PC-9 (cell line): ENCODE measurements around the gene TANC1. TPM values are rescaled to one million over a fixed set of nuclear protein-coding genes. Genes with fewer than 3 reads are reported as not detected.

Experiments
- BruUV-seq: library from RNA; stranded (reverse); fragments of 400-500 nt; replicated peaks from 2 replicates; lab custom pipeline; 2021; lab: Mats Ljungman, UMichigan
- CTCF ChIA-PET: fragments of 300-600 bp; sonication (Branson Sonifier 250); formaldehyde crosslinking; loops from one replicate; lab custom pipeline; 2022; ENCODE audit warnings: antibody characterized with exemption; lab: Charles Lee
- POLR2A ChIA-PET: fragments of 300-600 bp; sonication (Branson Sonifier 250); formaldehyde crosslinking; loops from one replicate; lab custom pipeline; 2022; ENCODE audit warnings: antibody characterized with exemption; ENCODE audit not compliant: unreplicated experiment; lab: Charles Lee
- DNase-seq, 2 experiments: peaks; one replicate each; pipeline versions ENCODE4 v3.0.0 to v3.0.0-alpha.2; 2015 to 2022; ENCODE audit warnings: mixed read lengths in 1 of 2
- H2AFZ ChIP-seq: fragments of 200-600 bp; sonication (generic); 2 replicates; pipeline ENCODE4 v1.8.1; 2017; ENCODE audit warnings: antibody characterized with exemption
- H3F3A ChIP-seq: fragments of 200-600 bp; sonication (generic); 2 replicates; pipeline ENCODE4 v1.8.1; 2017; ENCODE audit warnings: antibody characterized with exemption, mild to moderate bottlenecking, low read depth; ENCODE audit not compliant: insufficient read depth
- H3K27ac ChIP-seq: fragments of 200-600 bp; sonication (generic); 2 replicates; pipeline ENCODE4 v1.6.1; 2016; ENCODE audit warnings: mixed run types
- H3K27me3 ChIP-seq: fragments of 200-600 bp; sonication (generic); 2 replicates; pipeline ENCODE4 v1.6.1; 2016; ENCODE audit warnings: low read depth, mixed run types; ENCODE audit not compliant: insufficient read depth
- H3K36me3 ChIP-seq: fragments of 200-600 bp; sonication (generic); 2 replicates; pipeline ENCODE4 v1.6.1; 2016; ENCODE audit warnings: low read depth, mixed run types
- H3K4me1 ChIP-seq: fragments of 200-600 bp; sonication (generic); replicated peaks from 2 replicates; pipeline ENCODE4 v1.6.1; 2016; ENCODE audit warnings: mixed run types; ENCODE audit not compliant: insufficient read depth
- H3K4me2 ChIP-seq: fragments of 200-600 bp; sonication (generic); 2 replicates; pipeline ENCODE4 v1.6.1; 2017; ENCODE audit warnings: mixed run types
- H3K4me3 ChIP-seq: fragments of 200-600 bp; sonication (generic); 2 replicates; pipeline ENCODE4 v1.6.1; 2016; ENCODE audit warnings: mixed run types
- H3K79me2 ChIP-seq: fragments of 200-600 bp; sonication (generic); 2 replicates; pipeline ENCODE4 v1.6.1; 2017; ENCODE audit warnings: low read depth, mixed run types
- H3K9me2 ChIP-seq: fragments of 200-600 bp; sonication (generic); 2 replicates; pipeline ENCODE4 v1.8.1; 2017; ENCODE audit warnings: mild to moderate bottlenecking; ENCODE audit not compliant: insufficient read depth
- H3K9me3 ChIP-seq: fragments of 200-600 bp; sonication (generic); 2 replicates; pipeline ENCODE4 v1.8.1; 2016; ENCODE audit warnings: low read depth; ENCODE audit not compliant: insufficient read depth
- H4K20me1 ChIP-seq: fragments of 200-600 bp; sonication (generic); 2 replicates; pipeline ENCODE4 v1.8.1; 2017; ENCODE audit not compliant: insufficient read depth
- EZH2 ChIP-seq: fragments of 200-600 bp; sonication (generic); IDR thresholded peaks from 2 replicates; pipeline ENCODE4 v1.8.0; 2017; ENCODE audit warnings: antibody characterized with exemption, low read depth
- intact Hi-C: fragments of 100-400 bp; cut with micrococcal nuclease; formaldehyde crosslinking; loops from one replicate; pipeline ENCODE4 v1.10.0; 2022; ENCODE audit not compliant: unreplicated experiment
- total RNA-seq: library from RNA; stranded (reverse); gene quantifications from 2 replicates; pipeline ENCODE4 v1.2.3, GENCODE V29; 2021
- TF ChIP-seq, protein P1 (sequence below): fragments of 200-600 bp; sonication (generic); conservative IDR thresholded peaks from 2 replicates; pipeline ENCODE4 v1.6.1; 2017; ENCODE audit warnings: mixed run types, antibody characterized with exemption, mild to moderate bottlenecking, moderate library complexity

Gene TANC1
- total RNA-seq, 1 experiment from 2014 or later: 26.0 TPM

DNA sequence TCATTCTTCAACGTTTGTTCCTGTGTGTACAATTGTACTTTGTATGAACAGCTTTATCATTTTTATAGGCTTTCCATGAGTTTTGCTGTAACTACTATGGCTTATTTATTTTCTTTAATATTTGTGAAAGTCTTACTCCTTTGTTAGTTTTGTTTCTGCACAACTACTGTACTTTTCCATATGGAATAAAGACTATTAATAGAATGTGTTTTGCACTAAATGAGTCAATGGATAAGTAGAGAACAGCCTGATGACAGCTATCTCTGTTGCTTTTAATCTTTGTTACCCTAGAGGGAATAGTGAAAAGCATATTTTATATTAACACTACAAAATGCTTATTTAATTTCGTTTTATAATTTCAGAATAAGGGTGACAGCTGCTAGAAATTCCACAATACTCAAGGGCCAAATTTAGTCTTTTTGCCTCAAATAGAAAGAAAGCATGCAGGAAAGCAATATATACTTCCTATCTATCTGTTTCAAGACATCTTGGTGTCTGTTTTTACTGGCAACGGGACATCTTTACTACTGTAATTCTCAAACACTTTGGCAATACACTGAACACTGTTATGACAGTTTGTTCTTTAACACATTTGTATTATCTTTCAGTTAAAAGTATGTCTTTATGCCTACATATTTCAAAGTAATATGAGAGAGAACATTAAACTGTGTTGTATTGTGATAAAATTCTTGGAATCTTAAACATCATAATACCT lies 264.2 kb downstream of the TANC1 start:
- TF ChIP-seq, protein P1, sequence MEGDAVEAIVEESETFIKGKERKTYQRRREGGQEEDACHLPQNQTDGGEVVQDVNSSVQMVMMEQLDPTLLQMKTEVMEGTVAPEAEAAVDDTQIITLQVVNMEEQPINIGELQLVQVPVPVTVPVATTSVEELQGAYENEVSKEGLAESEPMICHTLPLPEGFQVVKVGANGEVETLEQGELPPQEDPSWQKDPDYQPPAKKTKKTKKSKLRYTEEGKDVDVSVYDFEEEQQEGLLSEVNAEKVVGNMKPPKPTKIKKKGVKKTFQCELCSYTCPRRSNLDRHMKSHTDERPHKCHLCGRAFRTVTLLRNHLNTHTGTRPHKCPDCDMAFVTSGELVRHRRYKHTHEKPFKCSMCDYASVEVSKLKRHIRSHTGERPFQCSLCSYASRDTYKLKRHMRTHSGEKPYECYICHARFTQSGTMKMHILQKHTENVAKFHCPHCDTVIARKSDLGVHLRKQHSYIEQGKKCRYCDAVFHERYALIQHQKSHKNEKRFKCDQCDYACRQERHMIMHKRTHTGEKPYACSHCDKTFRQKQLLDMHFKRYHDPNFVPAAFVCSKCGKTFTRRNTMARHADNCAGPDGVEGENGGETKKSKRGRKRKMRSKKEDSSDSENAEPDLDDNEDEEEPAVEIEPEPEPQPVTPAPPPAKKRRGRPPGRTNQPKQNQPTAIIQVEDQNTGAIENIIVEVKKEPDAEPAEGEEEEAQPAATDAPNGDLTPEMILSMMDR: no peak
- no peak for TF ChIP-seq EZH2
- no peaks in the 10 kb centered on the region for H3K9me2 ChIP-seq
- H2AFZ ChIP-seq: no peak overlapping the region
- intact Hi-C loops: no loop called here
- ChIA-PET CTCF (no interaction called here), POLR2A (no interaction called here)
- H3K4me2 ChIP-seq: no peak overlapping the region
- H3K79me2 ChIP-seq: no peaks in the 10 kb centered on the region
- no peak overlapping the region for H3K27ac ChIP-seq
- no peaks in the 10 kb centered on the region for H3K27me3 ChIP-seq
- H4K20me1 ChIP-seq: no peaks in the 10 kb centered on the region
- no TSS peak for BruUV-seq
- H3F3A ChIP-seq: no peaks in the 10 kb centered on the region
- H3K4me1 ChIP-seq: no peaks in the 10 kb centered on the region
- H3K36me3 ChIP-seq: peaks cover 14% of the 10 kb centered on the region
- DNase-seq: no peak
- no peaks in the 10 kb centered on the region for H3K9me3 ChIP-seq
- H3K4me3 ChIP-seq: no peak overlapping the region

DNA sequence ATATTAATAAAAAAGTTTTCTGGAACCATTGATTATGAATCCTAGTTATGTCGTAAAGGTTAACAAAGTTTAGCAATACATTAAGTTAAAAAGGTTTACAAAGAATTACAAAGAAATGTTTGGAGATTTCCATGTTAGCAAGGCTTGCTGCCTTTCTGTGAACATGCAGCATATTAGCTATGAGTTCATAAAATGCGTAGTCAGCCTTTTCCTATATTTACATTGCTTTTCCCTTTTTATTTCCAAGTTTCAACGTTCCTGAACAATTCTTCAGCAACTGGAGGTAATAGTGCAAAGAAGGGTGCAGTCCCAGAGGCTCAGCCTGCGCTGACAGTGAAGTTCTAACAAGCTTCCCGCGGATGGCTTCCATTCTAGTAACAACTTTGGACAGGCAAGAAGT lies 266.4 kb downstream of the TANC1 start:
- peaks cover 10% of the 10 kb centered on the region; the same call in 1 of the 2 replicates for H3K36me3 ChIP-seq
- H4K20me1 ChIP-seq: no peaks in the 10 kb centered on the region
- no peak for DNase-seq
- no peaks in the 10 kb centered on the region for H3K9me3 ChIP-seq
- TF ChIP-seq, protein P1: no peak
- TF ChIP-seq EZH2: no peak
- intact Hi-C loops: no loop called here
- H3K4me2 ChIP-seq: no peak overlapping the region
- H3K9me2 ChIP-seq: no peaks in the 10 kb centered on the region
- CTCF ChIA-PET: no interaction called here
- no peaks in the 10 kb centered on the region for H3F3A ChIP-seq
- H3K27me3 ChIP-seq: no peaks in the 10 kb centered on the region
- no peak overlapping the region for H3K4me3 ChIP-seq
- H3K4me1 ChIP-seq: no peaks in the 10 kb centered on the region
- no TSS peak for BruUV-seq
- H3K79me2 ChIP-seq: no peaks in the 10 kb centered on the region
- H3K27ac ChIP-seq: no peak overlapping the region
- H2AFZ ChIP-seq: no peak overlapping the region
- POLR2A ChIA-PET: no interaction called here

DNA sequence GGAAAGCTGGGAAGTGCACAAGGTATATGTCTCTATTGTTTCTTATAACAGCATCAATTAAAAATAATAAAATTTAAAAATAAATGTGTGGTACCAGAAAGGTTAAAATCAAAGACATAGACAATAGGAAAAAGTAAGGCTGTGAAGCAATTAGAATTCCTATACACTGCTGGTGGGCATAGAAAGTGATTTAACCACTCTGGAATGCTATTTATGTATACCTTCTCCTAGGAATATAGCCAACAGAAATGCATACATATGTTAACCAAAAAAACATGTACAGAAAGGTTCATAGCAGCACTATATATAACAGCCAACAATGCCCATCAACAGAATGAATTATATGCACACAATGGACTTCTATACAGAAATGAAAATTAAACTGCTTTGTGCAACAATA lies 275.1 kb downstream of the TANC1 start:
- no peaks in the 10 kb centered on the region for H3K9me3 ChIP-seq
- POLR2A ChIA-PET: no interaction called here
- H3K36me3 ChIP-seq: no peaks in the 10 kb centered on the region
- no peaks in the 10 kb centered on the region for H3K4me1 ChIP-seq
- intact Hi-C loops: no loop called here
- no peak for DNase-seq
- CTCF ChIA-PET: no interaction called here
- H3K9me2 ChIP-seq: no peaks in the 10 kb centered on the region
- H3K27me3 ChIP-seq: no peaks in the 10 kb centered on the region
- H3K4me2 ChIP-seq: no peak overlapping the region
- no peak overlapping the region for H3K4me3 ChIP-seq
- BruUV-seq: no TSS peak
- no peaks in the 10 kb centered on the region for H4K20me1 ChIP-seq
- H3K27ac ChIP-seq: no peak overlapping the region
- H2AFZ ChIP-seq: no peak overlapping the region
- TF ChIP-seq EZH2: no peak
- TF ChIP-seq, protein P1: no peak
- H3K79me2 ChIP-seq: no peaks in the 10 kb centered on the region
- no peaks in the 10 kb centered on the region; the same call in 1 of the 2 replicates for H3F3A ChIP-seq
